Lung (tissue), 12 donors: ENCODE data around the gene PXMP2. TPM values are rescaled to one million over a fixed set of nuclear protein-coding genes. Genes with fewer than 3 reads are reported as not detected.
"Not testable (repeated sequence)": the region's sequence is repeated elsewhere in the genome, so short reads cannot be mapped to it uniquely, and the experiment has no call there.

ENCODE experiments used
- ATAC-seq: fragments of 200-7000 bp; cut with Tn5 transposase; one replicate; pipeline ENCODE4 v1.9.1; 2020; ENCODE audit warnings: moderate number of reproducible peaks; ENCODE audit not compliant: insufficient read depth, low FRiP score
- DNase-seq, 3 donors: peaks; one replicate each; pipeline ENCODE4 v3.0.0-alpha.2; 2013 to 2017
- H3K27ac ChIP-seq, 2 donors: one replicate each; pipeline ENCODE4 v1.5.1; 2013; ENCODE audit warnings: mild to moderate bottlenecking in 2 of 2, moderate library complexity in 2 of 2, control low read depth in 1 of 2, inconsistent platforms in 1 of 2, low read depth in 1 of 2, low read length in 1 of 2
- H3K27me3 ChIP-seq, 3 donors: one replicate each; pipeline ENCODE4 v1.5.1; 2013; ENCODE audit warnings: low read length in 2 of 3; ENCODE audit not compliant: control insufficient read depth in 3 of 3, insufficient read depth in 3 of 3
- H3K36me3 ChIP-seq, 4 donors: one replicate each; pipeline ENCODE4 v1.5.1; 2013; ENCODE audit warnings: low read length in 4 of 4, mild to moderate bottlenecking in 1 of 4, moderate library complexity in 1 of 4; ENCODE audit not compliant: control insufficient read depth in 4 of 4, insufficient read depth in 4 of 4
- H3K4me1 ChIP-seq, 5 donors: one replicate each; pipeline ENCODE4 v1.5.1; 2013; ENCODE audit warnings: low read length in 5 of 5, mild to moderate bottlenecking in 2 of 5, moderate library complexity in 1 of 5; ENCODE audit not compliant: control insufficient read depth in 5 of 5, insufficient read depth in 5 of 5
- H3K4me3 ChIP-seq: one replicate; pipeline ENCODE4 v1.5.1; 2013; ENCODE audit warnings: mild to moderate bottlenecking, control low read depth, moderate library complexity
- H3K9ac ChIP-seq, 2 donors: one replicate each; pipeline ENCODE4 v1.5.1; 2013; ENCODE audit warnings: low read length in 2 of 2, control low read depth in 1 of 2; ENCODE audit not compliant: insufficient read depth in 1 of 2
- H3K9me3 ChIP-seq, 4 donors: one replicate each; pipeline ENCODE4 v1.5.1; 2013; ENCODE audit warnings: low read length in 3 of 4, mild to moderate bottlenecking in 1 of 4, moderate library complexity in 1 of 4; ENCODE audit not compliant: control insufficient read depth in 4 of 4, insufficient read depth in 3 of 4
- WGBS, 2 donors: extraction: QIAGEN DNeasy Blood & Tissue Kit; methylation state at CpG; one replicate each; pipeline ENCODE4 v1.1.7; 2013; 5-methylcytosine and 5-hydroxymethylcytosine counted together
- polyA plus RNA-seq, 2 donors: library from polyadenylated mRNA; stranded (reverse); fragments of 200-250 nt; gene quantifications; one replicate each; pipeline ENCODE4 v1.2.1, GENCODE V29; 2013
- total RNA-seq, 2 donors: library from RNA; depleted of rRNA in 1 of 2; stranded (reverse); fragments of >200 nt in 1 of 2; gene quantifications; one replicate each; pipeline ENCODE4 v1.2.1, GENCODE V29; 2014 to 2021
- TF ChIP-seq, protein P1 (sequence below): IDR thresholded peaks from 2 replicates; pipeline ENCODE4 v1.5.1; 2012; ENCODE audit warnings: mild to moderate bottlenecking; ENCODE audit errors: control extremely low read depth, extremely low read depth
- donor health status: control.
- donor health status: control.
- donor health status: Bipolar disorder and iron deficiency.
- donor health status: healthy.
- donor health status: DM: yes; HTN: yes; CAD: no.

PXMP2 gene
- total and polyA plus RNA-seq, 4 donors, result 5.6 to 15.3 (median 13.2) TPM

GRCh38 chr12:132747395-132747794 lies 60.0 kb downstream of the PXMP2 start:
- no peaks in the 10 kb centered on the region for H3K4me1 ChIP-seq
- H3K9ac ChIP-seq, result no peak overlapping the region
- no peak overlapping the region for H3K27ac ChIP-seq
- TF ChIP-seq, protein P1, sequence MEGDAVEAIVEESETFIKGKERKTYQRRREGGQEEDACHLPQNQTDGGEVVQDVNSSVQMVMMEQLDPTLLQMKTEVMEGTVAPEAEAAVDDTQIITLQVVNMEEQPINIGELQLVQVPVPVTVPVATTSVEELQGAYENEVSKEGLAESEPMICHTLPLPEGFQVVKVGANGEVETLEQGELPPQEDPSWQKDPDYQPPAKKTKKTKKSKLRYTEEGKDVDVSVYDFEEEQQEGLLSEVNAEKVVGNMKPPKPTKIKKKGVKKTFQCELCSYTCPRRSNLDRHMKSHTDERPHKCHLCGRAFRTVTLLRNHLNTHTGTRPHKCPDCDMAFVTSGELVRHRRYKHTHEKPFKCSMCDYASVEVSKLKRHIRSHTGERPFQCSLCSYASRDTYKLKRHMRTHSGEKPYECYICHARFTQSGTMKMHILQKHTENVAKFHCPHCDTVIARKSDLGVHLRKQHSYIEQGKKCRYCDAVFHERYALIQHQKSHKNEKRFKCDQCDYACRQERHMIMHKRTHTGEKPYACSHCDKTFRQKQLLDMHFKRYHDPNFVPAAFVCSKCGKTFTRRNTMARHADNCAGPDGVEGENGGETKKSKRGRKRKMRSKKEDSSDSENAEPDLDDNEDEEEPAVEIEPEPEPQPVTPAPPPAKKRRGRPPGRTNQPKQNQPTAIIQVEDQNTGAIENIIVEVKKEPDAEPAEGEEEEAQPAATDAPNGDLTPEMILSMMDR, result no peak
- 92 to 97% methylated on average over 11 of the region's 11 CpGs for WGBS, 2 donors
- peaks cover 22 to 64% (median 44%) of the 10 kb centered on the region in 4 donors for H3K36me3 ChIP-seq
- H3K9me3 ChIP-seq, result no peaks in the 10 kb centered on the region
- ATAC-seq (no peak), DNase-seq (no peak)
- H3K4me3 ChIP-seq, result no peak overlapping the region
- no peaks in the 10 kb centered on the region for H3K27me3 ChIP-seq

GRCh38 chr12:132747896-132748295 lies 60.5 kb downstream of the PXMP2 start:
- H3K27me3 ChIP-seq, result no peaks in the 10 kb centered on the region
- H3K9me3 ChIP-seq, result no peaks in the 10 kb centered on the region
- no peaks in the 10 kb centered on the region for H3K4me1 ChIP-seq
- no peak for DNase-seq
- TF ChIP-seq, protein P1, result no peak
- H3K27ac ChIP-seq, result no peak overlapping the region
- H3K4me3 ChIP-seq, result no peak overlapping the region
- ATAC-seq, result no peak
- 96 to 98% methylated on average over 22 of the region's 22 CpGs for WGBS, 2 donors
- H3K36me3 ChIP-seq, result peaks cover 21 to 61% (median 41%) of the 10 kb centered on the region in 4 donors
- no peak overlapping the region for H3K9ac ChIP-seq

GRCh38 chr12:132748319-132748718 lies 60.9 kb downstream of the PXMP2 start:
- H3K27me3 ChIP-seq, result no peaks in the 10 kb centered on the region
- DNase-seq (no peak), ATAC-seq (no peak)
- no peaks in the 10 kb centered on the region for H3K9me3 ChIP-seq
- H3K27ac ChIP-seq, result no peak overlapping the region
- H3K4me1 ChIP-seq, result no peaks in the 10 kb centered on the region
- peaks cover 21 to 65% (median 41%) of the 10 kb centered on the region in 4 donors for H3K36me3 ChIP-seq
- H3K9ac ChIP-seq, result no peak overlapping the region
- TF ChIP-seq, protein P1, result no peak
- 91 to 94% methylated on average over 10 of the region's 10 CpGs for WGBS, 2 donors
- H3K4me3 ChIP-seq, result no peak overlapping the region

DNA sequence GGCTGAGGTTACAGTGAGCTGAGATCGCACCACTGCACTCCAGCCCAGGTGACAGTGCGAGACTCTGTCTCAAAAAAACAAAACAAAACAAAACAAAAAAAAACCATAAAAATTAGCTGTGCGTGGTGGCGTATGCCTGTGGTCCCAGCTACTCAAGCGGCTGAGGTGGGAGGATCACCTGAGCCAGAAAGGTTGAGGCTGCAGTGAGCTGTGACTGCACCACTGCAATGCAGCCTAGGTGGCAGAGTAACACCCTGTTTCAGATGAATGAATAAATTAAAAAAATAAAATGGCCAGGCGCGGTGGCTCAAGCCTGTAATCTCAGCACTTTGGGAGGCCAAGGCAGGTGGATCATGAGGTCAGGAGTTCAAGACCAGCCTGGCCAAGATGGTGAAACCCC lies 66.3 kb downstream of the PXMP2 start:
- DNase-seq, H3K9ac ChIP-seq, H3K9me3 ChIP-seq, H3K4me1 ChIP-seq, ATAC-seq, H3K4me3 ChIP-seq, H3K27ac ChIP-seq, H3K27me3 ChIP-seq: not testable (repeated sequence)
- H3K36me3 ChIP-seq, result peaks cover 21 to 35% (median 26%) of the 10 kb centered on the region in 4 donors
- 98 to 99% methylated on average over 7 of the region's 7 CpGs for WGBS, 2 donors
